Kidney (tissue), 14 donors: ENCODE measurements around the gene GATAD2B. TPM values are rescaled to one million over a fixed set of nuclear protein-coding genes. Genes with fewer than 3 reads are reported as not detected.

Experiments
- DNase-seq, 5 donors: peaks; one replicate each; pipeline ENCODE4 v3.0.0-alpha.2; 2013 to 2020
- FAIRE-seq: peaks from 2 replicates; lab custom pipeline; 2012; peaks lifted over from hg19 to GRCh38; lab: Jason Lieb, UNC
- H3K27ac ChIP-seq, 2 donors: one replicate each; pipeline ENCODE4 v1.7.0; 2013; ENCODE audit warnings: low read depth in 2 of 2, low read length in 2 of 2, inconsistent platforms in 1 of 2
- H3K27me3 ChIP-seq: one replicate; pipeline ENCODE4 v1.7.1; 2013; ENCODE audit warnings: low read length, inconsistent platforms; ENCODE audit not compliant: control insufficient read depth, insufficient read depth
- H3K36me3 ChIP-seq, 3 donors: one replicate each; pipeline versions ENCODE4 v1.7.0 to v1.7.1; 2013; ENCODE audit warnings: low read length in 3 of 3, control low read depth in 1 of 3, inconsistent platforms in 1 of 3; ENCODE audit not compliant: insufficient read depth in 3 of 3, control insufficient read depth in 2 of 3
- H3K4me1 ChIP-seq, 3 donors: one replicate each; pipeline versions ENCODE4 v1.7.0 to v1.7.1; 2013; ENCODE audit warnings: low read length in 3 of 3, inconsistent platforms in 1 of 3, low read depth in 1 of 3; ENCODE audit not compliant: control insufficient read depth in 2 of 3, insufficient read depth in 2 of 3
- H3K4me3 ChIP-seq, 3 donors: one replicate each; pipeline versions ENCODE4 v1.7.0 to v1.8.1; 2013; ENCODE audit warnings: low read length in 3 of 3, control low read depth in 1 of 3, inconsistent platforms in 1 of 3
- H3K9ac ChIP-seq, 3 donors: one replicate each; pipeline versions ENCODE4 v1.7.0 to v1.7.1; 2013; ENCODE audit warnings: low read length in 3 of 3, control low read depth in 1 of 3, inconsistent platforms in 1 of 3
- H3K9me3 ChIP-seq, 3 donors: one replicate each; pipeline versions ENCODE4 v1.7.0 to v1.7.1; 2013; ENCODE audit warnings: low read length in 3 of 3, control low read depth in 1 of 3, inconsistent platforms in 1 of 3; ENCODE audit not compliant: control insufficient read depth in 2 of 3, insufficient read depth in 1 of 3
- CTCF ChIP-seq: IDR thresholded peaks from 3 replicates; pipeline ENCODE4 v1.5.1; 2012; ENCODE audit warnings: mild to moderate bottlenecking, moderate library complexity, borderline replicate concordance; ENCODE audit not compliant: insufficient read depth; ENCODE audit errors: extremely low read depth
- intact Hi-C: fragments of 100-400 bp; cut with DNase I; formaldehyde crosslinking; loops from one replicate; pipeline ENCODE4 v1.11.1; 2022
- polyA plus RNA-seq: library from polyadenylated mRNA; stranded (reverse); fragments of 350-450 nt; fragmentation: Illumina TruSeq; extraction: RNeasy Lipid Tissue Mini Kit (QIAGEN cat#74804); gene quantifications from one replicate; pipeline ENCODE4 v1.2.3, GENCODE V29; 2014; ENCODE audit warnings: low read depth, low replicate concordance; ENCODE audit not compliant: insufficient read depth
- total RNA-seq: library from RNA; stranded (reverse); fragmentation: NEBNext Ultra II Directional; extraction: Animal tissue kit (Norgen Biotek cat#: 25700); gene quantifications from one replicate; pipeline ENCODE4 v1.2.1, GENCODE V29; 2021
- donor health status: control.
- donor health status: control.
- donor health status: control.
- donor health status: control.
- donor health status: control.
- donor health status: DM: yes; HTN: yes; CAD: no.
- donor health status: Normal renal cell carcinoma (clear cell type).

The GATAD2B gene
- total and polyA plus RNA-seq, 2 donors from 2014 or later, result 3.6 to 49.0 TPM

DNA sequence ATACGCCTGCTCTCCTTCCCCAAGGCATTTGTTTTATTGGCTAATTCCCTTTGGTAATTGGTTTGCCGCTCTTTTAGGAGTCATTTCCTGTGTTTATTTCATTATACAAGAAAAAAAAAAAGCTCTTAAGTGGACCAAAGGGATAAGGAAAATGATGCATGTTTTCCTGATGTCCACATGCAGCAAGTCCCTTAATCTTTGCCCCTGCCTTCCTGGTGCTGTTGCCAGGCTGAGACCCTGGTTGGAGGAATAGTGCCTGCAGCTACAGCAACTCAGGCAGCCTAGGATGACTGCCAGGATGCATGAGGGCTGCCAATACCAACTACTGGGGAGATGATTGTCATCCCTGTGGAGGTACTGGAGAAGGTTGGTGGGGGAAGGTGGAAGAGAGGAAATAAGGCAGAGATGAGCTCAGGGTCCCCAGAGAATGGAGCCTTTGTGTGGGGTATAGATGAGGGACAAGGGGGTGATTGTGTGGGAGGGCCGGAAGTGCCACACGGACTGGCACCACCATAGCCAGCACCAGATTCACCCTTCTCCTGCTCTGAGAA is 6.1 kb upstream of the GATAD2B start:
- Histone ChIP-seq H3K4me1 (peaks cover 0 to 7% (median 0%) of the 10 kb centered on the region in 3 donors), H3K27me3 (no peaks in the 10 kb centered on the region), H3K4me3 (no peak overlapping the region), H3K27ac (no peak overlapping the region), H3K36me3 (peaks cover 0 to 24% (median 7%) of the 10 kb centered on the region in 3 donors), H3K9me3 (no peaks in the 10 kb centered on the region), H3K9ac (no peak overlapping the region)
- no peak for FAIRE-seq
- TF ChIP-seq CTCF, result no peak
- peak in 1 of 5 donors; percentile 19 for DNase-seq
- intact Hi-C loops, result no loop called here

DNA sequence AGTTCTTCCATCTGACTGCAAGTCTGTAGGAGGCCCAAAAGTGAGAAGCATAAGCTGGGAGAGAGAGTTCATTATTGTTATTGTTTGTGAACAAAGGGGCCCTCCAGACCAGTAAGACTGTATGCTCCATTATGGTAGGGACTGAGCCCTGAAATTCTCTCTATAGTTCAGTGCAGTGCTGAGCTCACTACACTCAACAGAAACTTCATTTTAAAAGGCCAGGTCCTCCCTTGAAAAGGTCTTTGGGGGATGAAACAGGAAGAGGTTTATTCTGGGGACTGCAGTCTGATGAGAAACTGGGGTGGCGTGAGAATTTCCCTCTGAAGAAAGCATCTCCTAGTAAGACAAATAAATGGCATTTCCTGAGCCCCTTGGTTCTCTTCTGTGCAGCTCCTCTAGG is 5.5 kb upstream of the GATAD2B start:
- Histone ChIP-seq H3K9me3 (no peaks in the 10 kb centered on the region), H3K27ac (no peak overlapping the region), H3K36me3 (peaks cover 0 to 20% (median 6%) of the 10 kb centered on the region in 3 donors), H3K4me1 (peaks cover 0 to 10% (median 0%) of the 10 kb centered on the region in 3 donors), H3K4me3 (no peak overlapping the region), H3K27me3 (no peaks in the 10 kb centered on the region), H3K9ac (no peak overlapping the region)
- FAIRE-seq, result no peak
- intact Hi-C loops, result no loop called here
- no peak for TF ChIP-seq CTCF
- no peak for DNase-seq

GRCh38 chr1:153926405-153926804 is 3.6 kb upstream of the GATAD2B start:
- no peak for TF ChIP-seq CTCF
- no peak overlapping the region for H3K9ac ChIP-seq
- H3K4me3 ChIP-seq, result no peak overlapping the region
- H3K27me3 ChIP-seq, result no peaks in the 10 kb centered on the region
- FAIRE-seq, result no peak
- no peaks in the 10 kb centered on the region for H3K9me3 ChIP-seq
- intact Hi-C loops, result no loop called here
- no peak for DNase-seq
- no peak overlapping the region for H3K27ac ChIP-seq
- peaks cover 0 to 8% (median 0%) of the 10 kb centered on the region in 3 donors for H3K36me3 ChIP-seq
- peaks cover 0 to 16% (median 2%) of the 10 kb centered on the region in 3 donors for H3K4me1 ChIP-seq
